Activated CD4-positive, CD25-positive, alpha-beta regulatory T cell (primary cell): ENCODE data around the gene PEX5L.
"Not testable (repeated sequence)": the region's sequence is repeated elsewhere in the genome, so short reads cannot be mapped to it uniquely, and the experiment has no call there.

Experiments
- DNase-seq, 4 experiments: peaks; one replicate each; lab custom pipeline; 2025; lab: John Stamatoyannopoulos, UW

Gene PEX5L

GRCh38 chr3:179837374-179837773 is 199.4 kb downstream of the PEX5L start:
- no peak for DNase-seq

- no peak for DNase-seq
Measured at GRCh38 chr3:179833294-179833693, 203.4 kb downstream of the PEX5L start.

- DNase-seq, result no peak
Measured at GRCh38 chr3:179832333-179832854, 204.3 kb downstream of the PEX5L start.

DNA sequence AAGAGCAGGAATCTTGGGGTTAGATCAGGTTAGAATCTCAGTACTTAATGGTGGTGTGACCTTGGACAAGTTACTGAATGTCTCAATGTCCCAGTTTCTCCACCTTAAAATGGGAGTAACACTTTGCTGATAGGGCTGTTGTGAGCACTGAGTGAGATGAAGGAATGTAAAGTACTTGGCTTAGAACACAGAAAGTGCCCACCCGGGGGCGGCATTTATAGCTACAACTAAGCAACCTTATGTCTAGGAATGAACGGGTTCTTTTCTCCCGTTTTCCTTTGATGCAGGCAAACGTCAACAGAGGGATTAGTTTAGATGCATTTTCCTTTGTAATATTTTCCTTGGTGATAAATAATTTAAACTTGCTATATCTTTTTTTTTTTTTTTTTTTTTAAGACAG is 207.3 kb downstream of the PEX5L start:
- DNase-seq, result no peak

- no peak for DNase-seq
Measured at GRCh38 chr3:179828738-179829137, 208.0 kb downstream of the PEX5L start.

- no peak for DNase-seq
Measured at GRCh38 chr3:179826247-179826637, 210.5 kb downstream of the PEX5L start.

GRCh38 chr3:179825527-179826246 is 211.1 kb downstream of the PEX5L start:
- no peak for DNase-seq

- DNase-seq, result no peak
Measured at GRCh38 chr3:179822296-179822695, 214.4 kb downstream of the PEX5L start.

GRCh38 chr3:179819379-179819778 is 217.4 kb downstream of the PEX5L start:
- no peak for DNase-seq

GRCh38 chr3:179812096-179812382 is 224.7 kb downstream of the PEX5L start:
- DNase-seq, result no peak

GRCh38 chr3:179811321-179812095 is 225.2 kb downstream of the PEX5L start:
- DNase-seq, result no peak

DNA sequence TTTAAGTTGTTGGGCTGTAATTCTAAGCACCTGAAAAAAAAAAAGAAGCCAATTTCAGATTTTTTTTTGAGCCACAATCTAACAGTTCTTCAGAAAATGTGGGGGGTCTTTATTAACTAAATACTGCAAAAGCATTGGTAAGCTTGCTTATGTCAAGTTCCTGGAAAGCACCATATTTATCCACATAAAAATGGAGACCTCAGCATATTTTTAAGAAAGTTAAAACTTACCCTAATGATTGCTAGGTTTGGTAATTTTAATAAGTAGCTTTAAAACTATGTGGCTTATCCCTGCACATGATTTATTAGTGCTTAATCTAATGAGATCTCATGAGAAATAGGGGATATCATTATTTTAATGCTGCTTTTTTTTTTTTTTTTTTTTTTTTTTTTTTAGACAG is 227.1 kb downstream of the PEX5L start:
- no peak for DNase-seq

- no peak for DNase-seq
Measured at GRCh38 chr3:179807588-179807987, 229.1 kb downstream of the PEX5L start.

DNA sequence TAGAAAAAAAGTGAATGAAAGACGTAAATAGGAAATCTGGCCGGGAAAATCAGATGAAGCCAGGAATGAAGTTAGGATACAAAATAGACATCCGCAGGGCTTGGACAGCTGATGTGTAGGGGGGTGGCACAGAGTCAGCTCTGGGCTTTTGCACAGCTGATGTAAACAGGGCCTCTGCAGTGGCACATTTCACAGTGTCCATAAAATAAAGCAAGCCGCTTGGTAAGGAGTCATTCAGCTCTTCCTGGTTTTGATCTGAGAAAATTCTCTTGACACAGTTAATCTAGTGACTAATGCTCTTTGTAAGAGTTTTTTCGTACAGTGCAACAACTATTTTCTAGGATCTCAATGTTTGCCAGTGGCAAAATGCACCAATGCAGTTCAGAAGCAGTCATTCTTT is 230.6 kb downstream of the PEX5L start:
- DNase-seq, result no peak

GRCh38 chr3:179801856-179802255 is 234.9 kb downstream of the PEX5L start:
- no peak for DNase-seq

DNA sequence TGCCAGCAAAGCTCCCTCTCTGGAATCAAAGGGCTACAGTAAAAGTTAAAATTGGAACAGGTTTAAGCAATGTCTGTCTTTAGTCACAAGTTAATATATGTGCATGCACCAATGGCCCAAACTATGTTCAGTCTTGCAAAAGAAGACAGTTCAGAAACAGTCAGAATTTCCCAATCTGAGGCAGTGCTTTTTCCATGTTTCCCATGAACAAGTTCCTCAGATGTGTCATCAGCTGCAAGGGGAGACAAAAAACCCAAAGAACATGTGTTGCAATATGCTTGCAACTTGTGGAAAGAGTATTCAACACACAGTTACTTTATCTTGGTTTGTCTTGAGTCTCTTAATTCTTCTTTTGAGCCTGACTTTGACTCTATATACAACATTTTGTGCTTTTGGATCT is 235.5 kb downstream of the PEX5L start:
- DNase-seq, result no peak

- DNase-seq, result no peak
Measured at GRCh38 chr3:179797192-179797591, 239.5 kb downstream of the PEX5L start.

DNA sequence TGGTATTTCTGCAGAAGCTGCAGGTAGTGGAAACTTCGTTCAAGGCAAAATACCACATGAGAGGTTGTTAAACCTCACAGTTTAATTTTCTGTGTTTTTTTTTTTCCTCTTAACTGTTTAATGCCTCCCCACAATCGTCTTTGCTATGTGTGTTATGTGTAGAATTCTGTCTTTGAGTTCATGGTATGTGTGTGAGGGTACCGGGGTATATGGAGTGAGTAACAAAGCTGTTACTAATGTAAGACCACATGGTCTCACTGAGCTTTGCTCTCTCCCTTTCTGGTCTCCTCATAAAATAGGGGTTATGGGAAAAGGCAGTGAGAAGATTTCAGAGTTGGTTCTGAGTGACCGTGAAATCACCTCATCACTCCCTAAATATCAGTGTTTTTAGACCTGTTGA is 240.3 kb downstream of the PEX5L start:
- DNase-seq, result no peak

DNA sequence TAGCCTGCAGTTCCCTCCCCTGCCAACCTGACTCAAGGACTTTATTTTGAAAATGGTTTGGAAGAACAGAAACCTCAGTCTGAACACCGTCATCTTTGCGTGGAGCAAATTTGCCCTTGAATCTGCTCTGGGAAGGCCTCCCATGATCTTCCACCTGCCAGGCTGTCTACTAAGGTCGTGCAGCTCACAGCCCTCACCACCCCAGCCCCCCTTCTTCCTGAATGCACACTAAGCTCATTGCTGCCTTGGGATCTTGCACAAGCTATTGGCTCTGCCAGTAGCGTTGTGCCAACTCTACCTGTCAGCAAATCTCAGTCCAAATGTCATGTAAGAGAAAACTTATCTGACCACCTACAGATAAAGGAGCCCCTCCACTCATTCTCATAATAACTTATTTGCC is 242.4 kb downstream of the PEX5L start:
- no peak for DNase-seq

DNA sequence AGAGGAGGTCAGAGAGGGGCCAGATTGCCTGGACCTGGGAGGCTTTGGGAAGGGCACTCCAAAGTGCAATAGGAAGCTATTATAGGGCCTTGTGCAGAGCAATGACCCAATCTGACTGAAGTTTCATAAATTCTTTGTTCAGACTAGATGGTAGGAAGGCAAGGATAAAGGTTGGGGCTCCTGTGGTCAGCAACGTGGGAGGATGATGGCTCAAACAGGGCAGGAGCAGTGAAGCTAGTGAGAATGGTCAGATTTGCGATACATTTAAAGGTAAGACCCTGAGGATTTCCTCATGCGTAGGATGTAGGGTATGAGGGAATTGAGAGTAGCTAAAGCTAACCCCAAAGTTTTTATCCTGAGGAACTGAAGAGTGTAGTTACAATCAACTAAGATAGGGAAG is 244.9 kb downstream of the PEX5L start:
- no peak for DNase-seq

GRCh38 chr3:179788996-179789395 is 247.7 kb downstream of the PEX5L start:
- no peak for DNase-seq

- not testable (repeated sequence) for DNase-seq
Measured at GRCh38 chr3:179782841-179783240, 253.9 kb downstream of the PEX5L start.

DNA sequence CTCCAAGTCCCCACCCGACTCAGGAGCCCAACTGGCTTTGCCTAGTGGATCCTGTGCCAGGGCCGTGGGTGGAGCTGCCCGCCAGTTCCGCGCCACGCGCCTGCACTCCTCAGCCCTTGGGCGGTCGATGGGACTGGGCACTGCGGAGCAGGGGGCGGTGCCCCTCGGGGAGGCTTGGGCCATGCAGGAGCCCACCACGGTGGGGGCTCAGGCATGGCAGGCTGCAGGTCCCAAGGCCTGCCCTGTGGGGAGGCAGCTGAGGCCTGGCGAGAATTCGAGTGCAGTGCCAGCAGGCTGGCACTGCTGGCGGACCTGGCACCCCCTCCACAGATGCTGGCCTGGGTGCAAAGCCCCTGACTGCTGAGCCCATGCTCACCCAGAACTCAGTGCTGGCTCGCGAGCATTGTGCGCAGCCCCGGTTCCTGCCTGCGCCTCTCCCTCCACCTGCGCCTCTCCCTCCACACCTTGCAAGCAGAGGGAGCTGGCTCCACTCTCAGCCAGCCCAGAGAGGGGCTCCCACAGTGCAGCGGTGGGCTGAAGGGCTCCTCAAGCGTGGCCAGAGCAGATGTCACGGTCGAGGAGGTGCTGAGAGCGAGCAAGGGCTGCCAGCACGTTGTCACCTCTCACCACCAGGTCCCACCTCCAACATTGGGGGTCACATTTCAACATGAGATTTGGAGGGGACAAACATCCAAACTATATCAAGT is 261.2 kb downstream of the PEX5L start:
- no peak for DNase-seq
